K562 (cell line): ENCODE data around the gene ZSWIM1. TPM values are rescaled to one million over a fixed set of nuclear protein-coding genes. Genes with fewer than 3 reads are reported as not detected.

Experiments used
- ATAC-seq: fragments of 200-7000 bp; cut with Tn5 transposase; 3 replicates; pipeline ENCODE4 v1.9.1; 2020; ENCODE audit warnings: moderate library complexity
- BruUV-seq: library from RNA; stranded (reverse); fragments of 400-500 nt; replicated peaks from 2 replicates; lab custom pipeline; 2021; lab: Mats Ljungman, UMichigan
- CTCF ChIA-PET: fragments of 300-600 bp; formaldehyde crosslinking; extraction: SDS; loops from one replicate; lab custom pipeline; 2021; ENCODE audit warnings: low intra/inter-chr PET ratio; lab: Yijun Ruan, JAX
- POLR2A ChIA-PET: fragments of 300-600, 350-650 bp; sonication (Branson Sonifier 250); formaldehyde crosslinking; extraction: SDS; loops from one replicate; lab custom pipeline; 2021; ENCODE audit warnings: antibody characterized with exemption, inconsistent platforms; lab: Yijun Ruan, JAX
- DNase-seq, 4 experiments: peaks; one replicate each; pipeline versions ENCODE4 v3.0.0 to v3.0.0-alpha.2; 2011 to 2018; ENCODE audit warnings: low spot score in 3 of 4, mixed read lengths in 3 of 4; ENCODE audit errors: extremely low read depth in 1 of 4
- FAIRE-seq: peaks from 2 replicates; lab custom pipeline; 2011; peaks lifted over from hg19 to GRCh38; lab: Jason Lieb, UNC
- H2AFZ ChIP-seq: 2 replicates; pipeline ENCODE4 v1.6.0; 2011; ENCODE audit warnings: low read depth, low read length, control low read depth, inconsistent platforms
- H3K27ac ChIP-seq: fragments of 200-600 bp; 3 replicates; pipeline ENCODE4 v1.8.0; 2011; ENCODE audit warnings: low read depth, mild to moderate bottlenecking, control low read depth, inconsistent platforms, low read length, moderate library complexity, mixed read lengths; ENCODE audit errors: extremely low read depth
- H3K27me3 ChIP-seq, 2 experiments: fragments of 300-600 bp in 1 of 2; 2 replicates in 1 of 2; 3 replicates in 1 of 2; pipeline versions ENCODE4 v1.6.0 to v1.8.0; 2011; ENCODE audit warnings: inconsistent platforms in 2 of 2, low read length in 2 of 2, mild to moderate bottlenecking in 1 of 2, mixed read lengths in 1 of 2, moderate library complexity in 1 of 2; ENCODE audit not compliant: control insufficient read depth in 2 of 2, insufficient read depth in 2 of 2
- H3K36me3 ChIP-seq: fragments of 300-600 bp; 3 replicates; pipeline ENCODE4 v1.8.0; 2011; ENCODE audit warnings: mild to moderate bottlenecking, low read length, inconsistent platforms; ENCODE audit not compliant: control insufficient read depth, insufficient read depth
- H3K4me1 ChIP-seq, 2 experiments: fragments of 200-600 bp in 1 of 2; replicated peaks in 1 of 2; 2 replicates in 1 of 2; 3 replicates in 1 of 2; pipeline versions ENCODE4 v1.5.1 to v1.8.0; 2011; ENCODE audit warnings: inconsistent platforms in 2 of 2, low read length in 2 of 2, mild to moderate bottlenecking in 1 of 2, mixed read lengths in 1 of 2, moderate library complexity in 1 of 2; ENCODE audit not compliant: control insufficient read depth in 2 of 2, insufficient read depth in 2 of 2
- H3K4me2 ChIP-seq: 2 replicates; pipeline ENCODE4 v1.6.1; 2011; ENCODE audit warnings: low read length, control low read depth, inconsistent platforms, mixed read lengths; ENCODE audit not compliant: insufficient read depth
- H3K4me3 ChIP-seq: fragments of 200-600 bp; sonication (generic), shearing (Covaris generic); 2 replicates; pipeline ENCODE4 v1.5.1; 2016; ENCODE audit warnings: control low read depth, inconsistent platforms
- H3K79me2 ChIP-seq: fragments of 200-600 bp; 3 replicates; pipeline ENCODE4 v1.8.0; 2011; ENCODE audit warnings: low read length, inconsistent platforms; ENCODE audit not compliant: control insufficient read depth, insufficient read depth
- H3K9ac ChIP-seq, 2 experiments: 2 replicates each; pipeline versions ENCODE4 v1.6.0 to v1.6.1; 2011; ENCODE audit warnings: low read depth in 2 of 2, low read length in 2 of 2, control low read depth in 1 of 2, inconsistent platforms in 1 of 2, mild to moderate bottlenecking in 1 of 2, mixed read lengths in 1 of 2; ENCODE audit not compliant: insufficient read depth in 1 of 2
- H3K9me1 ChIP-seq: one replicate; pipeline ENCODE4 v1.6.0; 2011; ENCODE audit warnings: inconsistent platforms, mild to moderate bottlenecking, low read length, moderate library complexity; ENCODE audit not compliant: control insufficient read depth, insufficient read depth
- H3K9me3 ChIP-seq: replicated peaks from 2 replicates; pipeline ENCODE4 v1.5.1; 2011; ENCODE audit warnings: low read depth, low read length, inconsistent platforms; ENCODE audit not compliant: control insufficient read depth, insufficient read depth
- H4K20me1 ChIP-seq: replicated peaks from 2 replicates; pipeline ENCODE4 v1.6.1; 2011; ENCODE audit warnings: low read length, inconsistent platforms, mixed read lengths; ENCODE audit not compliant: control insufficient read depth, insufficient read depth
- EGR1 ChIP-seq: fragments of 450-650 bp; conservative IDR thresholded peaks from 2 replicates; pipeline ENCODE4 v1.6.1; 2017; ENCODE audit warnings: mild to moderate bottlenecking
- GTF2A2 ChIP-seq: IDR thresholded peaks from 2 replicates; pipeline ENCODE4 v1.6.1; 2016; ENCODE audit warnings: mild to moderate bottlenecking, missing genetic modification characterization, missing compliant biosample characterization
- HDAC1 ChIP-seq, 2 experiments: fragments of 450-650 bp; IDR thresholded peaks; 2 replicates each; pipeline ENCODE4 v1.6.1; 2016 to 2017; ENCODE audit warnings: inconsistent platforms in 1 of 2, mild to moderate bottlenecking in 1 of 2, moderate library complexity in 1 of 2
- PHTF2 ChIP-seq: fragments of 250-450 bp; sonication (Bioruptor Pico); IDR thresholded peaks from 2 replicates; pipeline ENCODE4 v1.5.0; 2021; ENCODE audit warnings: mild to moderate bottlenecking
- SOX6 ChIP-seq: fragments of 450-650 bp; IDR thresholded peaks from 2 replicates; pipeline ENCODE4 v1.6.1; 2014; ENCODE audit warnings: mild to moderate bottlenecking
- STAT5A ChIP-seq: IDR thresholded peaks from 2 replicates; pipeline ENCODE4 v1.6.1; 2012; ENCODE audit warnings: low read length, inconsistent platforms, borderline replicate concordance
- U2AF1 ChIP-seq: fragments of 200-400 bp; formaldehyde crosslinking; optimal IDR thresholded peaks from 2 replicates; pipeline ENCODE3; 2017; ENCODE audit warnings: mild to moderate bottlenecking, low read depth, low read length, moderate library complexity
- ZNF184 ChIP-seq: sonication (generic); formaldehyde crosslinking; IDR thresholded peaks from 2 replicates; pipeline ENCODE4 v1.5.0; 2020; ENCODE audit warnings: missing genetic modification reagents
- ZNF318 ChIP-seq, 2 experiments: fragments of 450-650 bp; IDR thresholded peaks; 2 replicates each; pipeline ENCODE4 v1.6.1; 2016; ENCODE audit warnings: mild to moderate bottlenecking in 2 of 2, borderline replicate concordance in 1 of 2, low read depth in 1 of 2, moderate library complexity in 1 of 2
- ZNF785 ChIP-seq: fragments of 250-450 bp; sonication (Bioruptor Pico); IDR thresholded peaks from 2 replicates; pipeline ENCODE4 v1.4.0; 2020; ENCODE audit warnings: mild to moderate bottlenecking
- WGBS: fragments of 100-300 bp; shearing (Covaris generic); methylation state at CpG from one replicate; pipeline ENCODE4 v1.1.6; 2016; ENCODE audit warnings: low coverage, mixed read lengths; ENCODE audit not compliant: insufficient coverage; ENCODE audit errors: missing lambda C conversion rate; 5-methylcytosine and 5-hydroxymethylcytosine counted together
- in situ Hi-C: fragments of 300-500 bp; cut with MboI; formaldehyde crosslinking; loops from 4 replicates; pipeline ENCODE4 v1.15.0; 2018; ENCODE audit warnings: inconsistent platforms, mixed read lengths
- intact Hi-C: fragments of 100-400 bp; cut with micrococcal nuclease; formaldehyde crosslinking; loops from 2 replicates; pipeline ENCODE4 v1.14.2; 2022
- polyA plus RNA-seq, 8 experiments: library from polyadenylated mRNA; depleted of rRNA in 4 of 8; stranded (reverse) in 5 of 8; unstranded in 3 of 8; fragments of >200 nt; fragmentation: Nextera tagmentation in 2 of 8; fragmentation: Illumina TruSeq in 1 of 8; extraction: Ambion mirVana in 2 of 8; extraction: Trizol in 1 of 8; gene quantifications; 2 replicates each; pipeline versions ENCODE4 v1.2.1 to v1.2.3, GENCODE V29; 2011 to 2014; ENCODE audit warnings: inconsistent platforms in 1 of 8, missing spikeins in 1 of 8
- total RNA-seq, 7 experiments: library from RNA; depleted of rRNA in 6 of 7; stranded (reverse); fragments of >200 nt in 6 of 7; fragmentation: Illumina TruSeq in 2 of 7; extraction: Trizol in 2 of 7; gene quantifications; 2 replicates each; pipeline versions ENCODE4 v1.2.1 to v1.2.3, GENCODE V29; 2011 to 2021; ENCODE audit warnings: low replicate concordance in 1 of 7
- TF ChIP-seq, protein P1 (sequence below): sonication (generic); formaldehyde crosslinking; IDR thresholded peaks from 2 replicates; pipeline ENCODE4 v1.8.0; 2022; ENCODE audit warnings: mild to moderate bottlenecking, missing genetic modification reagents

The ZSWIM1 gene
- total and polyA plus RNA-seq, 9 of the 15 experiments (the other 6 are each of a cell fraction or from before 2014, with no cell fraction given), result 2.5 to 15.6 (median 9.5) TPM

DNA sequence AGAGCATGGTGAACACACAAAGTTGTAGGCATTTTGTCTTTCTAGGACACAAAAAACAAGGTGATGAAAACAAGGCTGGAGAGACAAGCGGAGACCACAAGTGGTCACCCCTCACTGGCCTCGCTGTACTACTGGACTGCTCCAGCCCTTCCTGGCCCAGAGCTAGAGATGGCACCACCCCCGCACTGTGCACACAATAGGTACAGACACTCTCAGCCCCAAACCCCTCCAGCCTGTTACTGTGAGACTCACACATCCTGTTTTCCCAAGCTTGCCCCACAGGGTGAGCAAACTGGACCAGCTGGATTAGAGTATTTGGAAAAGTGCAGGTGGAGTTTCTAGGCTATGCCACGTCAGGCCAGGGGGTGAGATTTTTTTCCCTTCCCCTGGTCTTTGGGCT lies 8.4 kb upstream of the ZSWIM1 start:
- Histone ChIP-seq H3K4me3 (no peak overlapping the region), H3K36me3 (no peaks in the 10 kb centered on the region; the same call in 1 of the 3 replicates), H2AFZ (no peak overlapping the region), H3K79me2 (no peaks in the 10 kb centered on the region), H3K9ac (no peak overlapping the region), H3K27me3 (no peaks in the 10 kb centered on the region), H3K4me2 (no peak overlapping the region), H3K9me3 (no peaks in the 10 kb centered on the region), H3K4me1 (peaks cover 10 to 11% of the 10 kb centered on the region in 2 experiments; a peak in 4 of 5 replicates), H3K9me1 (no peaks in the 10 kb centered on the region), H3K27ac (no peak overlapping the region), H4K20me1 (no peaks in the 10 kb centered on the region)
- ChIA-PET CTCF (no interaction called here), POLR2A (interaction anchor here (1.0 to 1.3 kb wide), 2 partner anchors 9 to 16 kb away, joined by 4 to 6 read pairs; partner anchors contain the start of genes ACOT8, ZSWIM1 and ZSWIM3)
- in situ Hi-C loops, result no loop called here
- DNase-seq (no peak), ATAC-seq (no peak), FAIRE-seq (no peak)
- intact Hi-C loops, result no loop called here
- 81% methylated on average over 4 of the region's 4 CpGs for WGBS
- TF ChIP-seq SOX6, result no peak
- no peak for TF ChIP-seq GTF2A2 (tag)
- TF ChIP-seq, protein P1, sequence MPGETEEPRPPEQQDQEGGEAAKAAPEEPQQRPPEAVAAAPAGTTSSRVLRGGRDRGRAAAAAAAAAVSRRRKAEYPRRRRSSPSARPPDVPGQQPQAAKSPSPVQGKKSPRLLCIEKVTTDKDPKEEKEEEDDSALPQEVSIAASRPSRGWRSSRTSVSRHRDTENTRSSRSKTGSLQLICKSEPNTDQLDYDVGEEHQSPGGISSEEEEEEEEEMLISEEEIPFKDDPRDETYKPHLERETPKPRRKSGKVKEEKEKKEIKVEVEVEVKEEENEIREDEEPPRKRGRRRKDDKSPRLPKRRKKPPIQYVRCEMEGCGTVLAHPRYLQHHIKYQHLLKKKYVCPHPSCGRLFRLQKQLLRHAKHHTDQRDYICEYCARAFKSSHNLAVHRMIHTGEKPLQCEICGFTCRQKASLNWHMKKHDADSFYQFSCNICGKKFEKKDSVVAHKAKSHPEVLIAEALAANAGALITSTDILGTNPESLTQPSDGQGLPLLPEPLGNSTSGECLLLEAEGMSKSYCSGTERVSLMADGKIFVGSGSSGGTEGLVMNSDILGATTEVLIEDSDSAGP (CRISPR knock-in tag), result no peak
- no peak for TF ChIP-seq PHTF2 (CRISPR knock-in tag)
- no peak for TF ChIP-seq EGR1
- no peak for TF ChIP-seq U2AF1
- TF ChIP-seq ZNF318 (IDR thresholded peaks at IDR 0.05; ENCODE audit: borderline replicate concordance in 1 of 2, low read depth in 1 of 2), result no peak
- TF ChIP-seq HDAC1 (IDR thresholded peaks at IDR 0.05), result no peak
- TF ChIP-seq ZNF184, result no peak
- no peak for TF ChIP-seq STAT5A
- no peak for TF ChIP-seq ZNF785 (CRISPR knock-in tag)
- BruUV-seq, result no TSS peak
